ENCODE results near the gene PLEKHM3.

DNA sequence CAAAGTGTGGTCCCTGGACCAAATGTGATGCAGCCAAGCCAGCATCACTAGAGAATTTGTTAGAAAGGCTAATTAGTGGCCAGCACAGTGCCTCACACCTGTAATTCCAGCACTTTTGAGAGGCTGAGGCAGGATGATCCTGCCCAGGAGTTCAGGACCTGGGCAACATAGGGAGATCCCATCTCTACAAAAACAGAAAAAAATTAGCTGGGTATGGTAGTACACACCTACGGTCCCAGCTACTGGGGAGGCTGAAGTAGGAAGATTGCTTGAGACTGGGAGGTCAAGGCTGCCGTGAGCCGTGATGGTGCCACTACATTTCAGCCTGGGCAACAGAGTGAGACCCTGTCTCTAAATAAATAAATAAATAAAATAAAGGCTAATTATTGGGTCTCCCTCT, 185.8 kb downstream of the PLEKHM3 start:
- TF ChIP-seq, protein P1, sequence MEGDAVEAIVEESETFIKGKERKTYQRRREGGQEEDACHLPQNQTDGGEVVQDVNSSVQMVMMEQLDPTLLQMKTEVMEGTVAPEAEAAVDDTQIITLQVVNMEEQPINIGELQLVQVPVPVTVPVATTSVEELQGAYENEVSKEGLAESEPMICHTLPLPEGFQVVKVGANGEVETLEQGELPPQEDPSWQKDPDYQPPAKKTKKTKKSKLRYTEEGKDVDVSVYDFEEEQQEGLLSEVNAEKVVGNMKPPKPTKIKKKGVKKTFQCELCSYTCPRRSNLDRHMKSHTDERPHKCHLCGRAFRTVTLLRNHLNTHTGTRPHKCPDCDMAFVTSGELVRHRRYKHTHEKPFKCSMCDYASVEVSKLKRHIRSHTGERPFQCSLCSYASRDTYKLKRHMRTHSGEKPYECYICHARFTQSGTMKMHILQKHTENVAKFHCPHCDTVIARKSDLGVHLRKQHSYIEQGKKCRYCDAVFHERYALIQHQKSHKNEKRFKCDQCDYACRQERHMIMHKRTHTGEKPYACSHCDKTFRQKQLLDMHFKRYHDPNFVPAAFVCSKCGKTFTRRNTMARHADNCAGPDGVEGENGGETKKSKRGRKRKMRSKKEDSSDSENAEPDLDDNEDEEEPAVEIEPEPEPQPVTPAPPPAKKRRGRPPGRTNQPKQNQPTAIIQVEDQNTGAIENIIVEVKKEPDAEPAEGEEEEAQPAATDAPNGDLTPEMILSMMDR (IDR thresholded peaks at IDR 0.05; ENCODE audit: low read depth, low read length): no peak
- no peak for TF ChIP-seq EZH2phosphoT487 (IDR thresholded peaks at IDR 0.05; ENCODE audit: low read depth)

Data from OCI-LY3 (cell line).